Esophagus muscularis mucosa (tissue), 4 donors: ENCODE data around the gene ZMIZ1. TPM values are rescaled to one million over a fixed set of nuclear protein-coding genes. Genes with fewer than 3 reads are reported as not detected.

ENCODE experiments used
- DNase-seq: peaks from one replicate; pipeline ENCODE4 v3.0.0-alpha.2; 2017; ENCODE audit errors: extremely low spot score
- H3K27ac ChIP-seq, 4 donors: fragments of 200-600 bp; sonication (generic); replicated peaks in 1 of 4; 1 replicate in 3 of 4; 2 replicates in 1 of 4; pipeline ENCODE4 v1.5.1; 2016 to 2019; ENCODE audit warnings: mild to moderate bottlenecking in 1 of 4
- H3K27me3 ChIP-seq, 4 donors: fragments of 200-600 bp; sonication (generic); one replicate each; pipeline versions ENCODE4 v1.5.1 to v1.6.0; 2016 to 2019
- H3K36me3 ChIP-seq, 4 donors: fragments of 200-600 bp; sonication (generic); one replicate each; pipeline ENCODE4 v1.5.1; 2016 to 2019
- H3K4me1 ChIP-seq, 4 donors: fragments of 200-600 bp; sonication (generic); one replicate each; pipeline ENCODE4 v1.5.1; 2016 to 2019
- H3K4me3 ChIP-seq, 4 donors: fragments of 200-600 bp; sonication (generic); 1 replicate in 2 of 4; 2 replicates in 2 of 4; pipeline ENCODE4 v1.5.1; 2016 to 2019; ENCODE audit warnings: mild to moderate bottlenecking in 4 of 4, moderate library complexity in 1 of 4
- H3K9me3 ChIP-seq, 4 donors: fragments of 200-600 bp; sonication (generic); 1 replicate in 3 of 4; 2 replicates in 1 of 4; pipeline ENCODE4 v1.5.1; 2016 to 2019
- CTCF ChIP-seq, 3 experiments: fragments of 200-600 bp in 2 of 3; fragments of 450-650 bp in 1 of 3; sonication (generic) in 2 of 3; IDR thresholded peaks; one replicate each; pipeline ENCODE4 v1.5.1; 2017 to 2019; ENCODE audit warnings: antibody characterized with exemption in 3 of 3, mild to moderate bottlenecking in 2 of 3, moderate library complexity in 1 of 3
- EP300 ChIP-seq: sonication (generic); formaldehyde crosslinking; IDR thresholded peaks from one replicate; pipeline ENCODE4 v1.6.1; 2017; ENCODE audit warnings: antibody characterized with exemption
- POLR2A ChIP-seq: fragments of 450-650 bp; IDR thresholded peaks from one replicate; pipeline ENCODE4 v1.6.1; 2017; ENCODE audit warnings: antibody characterized with exemption, moderate library complexity, mild to moderate bottlenecking, low read depth
- POLR2AphosphoS5 ChIP-seq, 2 donors: sonication (generic); formaldehyde crosslinking; IDR thresholded peaks; one replicate each; pipeline ENCODE4 v1.6.1; 2017; ENCODE audit warnings: antibody characterized with exemption in 2 of 2
- WGBS: methylation state at CpG from one replicate; pipeline ENCODE4 v1.1.5; 2018; 5-methylcytosine and 5-hydroxymethylcytosine counted together
- intact Hi-C: fragments of 100-400 bp; cut with DNase I; formaldehyde crosslinking; loops from one replicate; pipeline ENCODE4 v1.15.1; 2023
- total RNA-seq, 4 donors: library from RNA; depleted of rRNA; stranded (reverse); fragments of >200 nt; gene quantifications; one replicate each; pipeline versions ENCODE4 v1.1.0 to v1.2.1, GENCODE V29; 2016

Gene ZMIZ1
- total RNA-seq, 4 donors from 2014 or later = 48.7 to 87.2 (median 66.0) TPM

- peaks cover 75 to 97% (median 86%) of the 10 kb centered on the region in 4 donors for H3K4me1 ChIP-seq
- intact Hi-C loops = no loop called here
- 90% methylated on average over 4 of the region's 4 CpGs for WGBS
Measured at GRCh38 chr10:79116368-79116767, 47.6 kb downstream of the ZMIZ1 start.

GRCh38 chr10:79116801-79117723 is 48.3 kb downstream of the ZMIZ1 start:
- intact Hi-C loops = no loop called here
- H3K27me3 ChIP-seq = no peaks in the 10 kb centered on the region
- no peak for DNase-seq
- H3K9me3 ChIP-seq = no peaks in the 10 kb centered on the region
- peaks cover 4 to 38% (median 35%) of the 10 kb centered on the region in 4 donors for H3K36me3 ChIP-seq
- WGBS = 71% methylated on average over 12 of the region's 12 CpGs
- peaks cover 68 to 91% (median 79%) of the 10 kb centered on the region in 4 donors for H3K4me1 ChIP-seq
- H3K27ac ChIP-seq = peak overlapping the region in 3 of 4 donors; percentile 77 to 87 (median 86)
- no peak overlapping the region for H3K4me3 ChIP-seq
- TF ChIP-seq POLR2A (no peak), CTCF (IDR thresholded peaks at IDR 0.05) (no peak), POLR2AphosphoS5 (IDR thresholded peaks at IDR 0.05) (peak in 1 of 2 donors; percentile 47)

More at GRCh38 chr10:79116368-79116767, 47.6 kb downstream of the ZMIZ1 start:
- Histone ChIP-seq H3K36me3 (peaks cover 4 to 35% (median 29%) of the 10 kb centered on the region in 4 donors), H3K27me3 (no peaks in the 10 kb centered on the region), H3K27ac (peak overlapping the region in 3 of 4 donors; percentile 77 to 87 (median 86)), H3K9me3 (no peaks in the 10 kb centered on the region), H3K4me3 (no peak overlapping the region)
- TF ChIP-seq CTCF (IDR thresholded peaks at IDR 0.05) (no peak), EP300 (no peak), POLR2AphosphoS5 (IDR thresholded peaks at IDR 0.05) (no peak), POLR2A (no peak)
- DNase-seq = no peak

- Histone ChIP-seq H3K27ac (no peak overlapping the region), H3K9me3 (no peaks in the 10 kb centered on the region), H3K27me3 (no peaks in the 10 kb centered on the region), H3K36me3 (peaks cover 4 to 51% (median 50%) of the 10 kb centered on the region in 4 donors), H3K4me3 (no peak overlapping the region), H3K4me1 (peaks cover 54 to 83% (median 68%) of the 10 kb centered on the region in 4 donors)
- no peak for DNase-seq
- TF ChIP-seq POLR2AphosphoS5 (IDR thresholded peaks at IDR 0.05) = no peak
- TF ChIP-seq POLR2A = no peak
- no peak for TF ChIP-seq CTCF (IDR thresholded peaks at IDR 0.05)
- TF ChIP-seq EP300 = no peak
- intact Hi-C loops = no loop called here
- 95% methylated on average over 20 of the region's 25 CpGs for WGBS
Measured at GRCh38 chr10:79118286-79119202, 49.8 kb downstream of the ZMIZ1 start.

- Histone ChIP-seq H3K4me1 (peaks cover 48 to 83% (median 64%) of the 10 kb centered on the region in 4 donors), H3K36me3 (peaks cover 11 to 59% (median 57%) of the 10 kb centered on the region in 4 donors), H3K4me3 (no peak overlapping the region), H3K27ac (no peak overlapping the region), H3K27me3 (no peaks in the 10 kb centered on the region), H3K9me3 (no peaks in the 10 kb centered on the region)
- WGBS = 94% methylated on average over 5 of the region's 5 CpGs
- intact Hi-C loops = no loop called here
- DNase-seq = no peak
- no peak for TF ChIP-seq POLR2A
- TF ChIP-seq CTCF (IDR thresholded peaks at IDR 0.05) = no peak
- TF ChIP-seq POLR2AphosphoS5 (IDR thresholded peaks at IDR 0.05) = no peak
- TF ChIP-seq EP300 = no peak
Measured at GRCh38 chr10:79119306-79119705, 50.5 kb downstream of the ZMIZ1 start.
